WTC11 (cell line): ENCODE results near the gene LRRC28.

ENCODE experiments used
- MAX ChIP-seq: sonication (generic); formaldehyde crosslinking; IDR thresholded peaks from 2 replicates; pipeline ENCODE4 v1.8.0; 2022; ENCODE audit warnings: mild to moderate bottlenecking, missing genetic modification reagents
- STAT6 ChIP-seq: sonication (generic); formaldehyde crosslinking; conservative IDR thresholded peaks from 2 replicates; pipeline ENCODE4 v1.8.1; 2023; ENCODE audit warnings: mild to moderate bottlenecking, low read depth, missing genetic modification reagents, moderate library complexity
- ZBTB21 ChIP-seq: sonication (generic); formaldehyde crosslinking; IDR thresholded peaks from 2 replicates; pipeline ENCODE4 v1.8.1; 2023; ENCODE audit warnings: mild to moderate bottlenecking, missing genetic modification reagents, borderline replicate concordance
- TF ChIP-seq, protein P1 (sequence below): fragments of 200-600 bp; IDR thresholded peaks from 2 replicates; pipeline ENCODE4 v1.8.0; 2022; ENCODE audit warnings: antibody characterized with exemption

GRCh38 chr15:99430881-99431401 is 179.7 kb downstream of the LRRC28 start:
- TF ChIP-seq, protein P1, sequence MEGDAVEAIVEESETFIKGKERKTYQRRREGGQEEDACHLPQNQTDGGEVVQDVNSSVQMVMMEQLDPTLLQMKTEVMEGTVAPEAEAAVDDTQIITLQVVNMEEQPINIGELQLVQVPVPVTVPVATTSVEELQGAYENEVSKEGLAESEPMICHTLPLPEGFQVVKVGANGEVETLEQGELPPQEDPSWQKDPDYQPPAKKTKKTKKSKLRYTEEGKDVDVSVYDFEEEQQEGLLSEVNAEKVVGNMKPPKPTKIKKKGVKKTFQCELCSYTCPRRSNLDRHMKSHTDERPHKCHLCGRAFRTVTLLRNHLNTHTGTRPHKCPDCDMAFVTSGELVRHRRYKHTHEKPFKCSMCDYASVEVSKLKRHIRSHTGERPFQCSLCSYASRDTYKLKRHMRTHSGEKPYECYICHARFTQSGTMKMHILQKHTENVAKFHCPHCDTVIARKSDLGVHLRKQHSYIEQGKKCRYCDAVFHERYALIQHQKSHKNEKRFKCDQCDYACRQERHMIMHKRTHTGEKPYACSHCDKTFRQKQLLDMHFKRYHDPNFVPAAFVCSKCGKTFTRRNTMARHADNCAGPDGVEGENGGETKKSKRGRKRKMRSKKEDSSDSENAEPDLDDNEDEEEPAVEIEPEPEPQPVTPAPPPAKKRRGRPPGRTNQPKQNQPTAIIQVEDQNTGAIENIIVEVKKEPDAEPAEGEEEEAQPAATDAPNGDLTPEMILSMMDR: no peak
- TF ChIP-seq ZBTB21: no peak
- no peak for TF ChIP-seq MAX (CRISPR knock-in tag)
- no peak for TF ChIP-seq STAT6
